Parathyroid adenoma (tissue), 2 donors: ENCODE data around the gene C1orf105.
A peak's percentile ranks its signal among the peaks of the same experiment; 100 is the strongest.

Experiments
- H2AFZ ChIP-seq: fragments of 300-600 bp; sonication (generic); one replicate; pipeline ENCODE4 v1.7.0; 2017; ENCODE audit warnings: antibody characterized with exemption, mild to moderate bottlenecking
- H3K27ac ChIP-seq: fragments of 300-600 bp; sonication (generic); one replicate; pipeline ENCODE4 v1.7.0; 2017
- H3K27me3 ChIP-seq: fragments of 300-600 bp; sonication (generic); one replicate; pipeline ENCODE4 v1.7.0; 2017; ENCODE audit warnings: low read length; ENCODE audit not compliant: control insufficient read depth, insufficient read depth
- H3K36me3 ChIP-seq: fragments of 300-600 bp; sonication (generic); one replicate; pipeline ENCODE4 v1.7.0; 2017; ENCODE audit warnings: low read length; ENCODE audit not compliant: control insufficient read depth, insufficient read depth
- H3K4me1 ChIP-seq: fragments of 300-600 bp; sonication (generic); one replicate; pipeline ENCODE4 v1.7.0; 2017; ENCODE audit warnings: control low read depth
- H3K4me2 ChIP-seq: fragments of 300-600 bp; sonication (generic); one replicate; pipeline ENCODE4 v1.7.0; 2017; ENCODE audit warnings: low read length
- H3K4me3 ChIP-seq: fragments of 300-600 bp; sonication (generic); one replicate; pipeline ENCODE4 v1.7.0; 2017; ENCODE audit warnings: low read depth, low read length
- H3K79me2 ChIP-seq: fragments of 300-600 bp; sonication (generic); one replicate; pipeline ENCODE4 v1.7.0; 2017; ENCODE audit warnings: control low read depth
- H3K9ac ChIP-seq: fragments of 300-600 bp; sonication (generic); one replicate; pipeline ENCODE4 v1.7.0; 2017; ENCODE audit warnings: mild to moderate bottlenecking
- H3K9me3 ChIP-seq: fragments of 300-600 bp; sonication (generic); one replicate; pipeline ENCODE4 v1.7.0; 2017; ENCODE audit warnings: low read length; ENCODE audit not compliant: control insufficient read depth
- CTCF ChIP-seq: fragments of 300-600 bp; sonication (generic); IDR thresholded peaks from one replicate; pipeline ENCODE4 v1.7.0; 2017; ENCODE audit warnings: antibody characterized with exemption, mild to moderate bottlenecking
- donor health status: primary hyperparathyroidism.

Gene C1orf105

GRCh38 chr1:172442404-172442803 is 21.9 kb downstream of the C1orf105 start:
- Histone ChIP-seq H3K36me3 (no peaks in the 10 kb centered on the region), H3K4me3 (no peak overlapping the region)

GRCh38 chr1:172442843-172443565 is 22.5 kb downstream of the C1orf105 start:
- Histone ChIP-seq H3K4me2 (peak overlapping the region; percentile 87), H3K4me3 (peak overlapping the region; percentile 85), H3K4me1 (peaks cover 3% of the 10 kb centered on the region), H3K79me2 (peaks cover 4% of the 10 kb centered on the region), H3K27ac (peak overlapping the region; percentile 27), H3K36me3 (no peaks in the 10 kb centered on the region), H3K9me3 (no peaks in the 10 kb centered on the region), H3K27me3 (no peaks in the 10 kb centered on the region), H3K9ac (no peak overlapping the region), H2AFZ (peak overlapping the region; percentile 77)
- no peak for TF ChIP-seq CTCF

More at GRCh38 chr1:172442404-172442803, 21.9 kb downstream of the C1orf105 start:
- Histone ChIP-seq H3K27ac (no peak overlapping the region), H3K4me1 (peaks cover 3% of the 10 kb centered on the region), H2AFZ (no peak overlapping the region), H3K9ac (no peak overlapping the region), H3K4me2 (no peak overlapping the region), H3K9me3 (no peaks in the 10 kb centered on the region), H3K27me3 (no peaks in the 10 kb centered on the region), H3K79me2 (peaks cover 4% of the 10 kb centered on the region)
- TF ChIP-seq CTCF: no peak

GRCh38 chr1:172443666-172444453 is 23.4 kb downstream of the C1orf105 start, which contains the start of gene PIGC:
TSS of gene PIGC (minus strand) at chr1:172444069. CDS start at chr1:172442622, 1,447 bp downstream.
- TF ChIP-seq CTCF: peak; percentile 79
- H3K4me1 ChIP-seq: peaks cover 3% of the 10 kb centered on the region
- H3K9me3 ChIP-seq: no peaks in the 10 kb centered on the region

GRCh38 chr1:172446547-172446946 is 26.1 kb downstream of the C1orf105 start:
- H3K27ac ChIP-seq: no peak overlapping the region

More at GRCh38 chr1:172443666-172444453, 23.4 kb downstream of the C1orf105 start, which contains the start of gene PIGC:
- Histone ChIP-seq H3K4me3 (peak within 1 kb of the TSS; percentile 85), H3K36me3 (no peaks in the 10 kb centered on the region), H2AFZ (peak within 1 kb of the TSS; percentile 77), H3K79me2 (peaks cover 4% of the 10 kb centered on the region), H3K4me2 (peak within 1 kb of the TSS; percentile 87), H3K9ac (peak within 1 kb of the TSS; percentile 12), H3K27me3 (no peaks in the 10 kb centered on the region), H3K27ac (peak within 1 kb of the TSS; percentile 27)

More at GRCh38 chr1:172446547-172446946, 26.1 kb downstream of the C1orf105 start:
- Histone ChIP-seq H3K79me2 (peaks cover 4% of the 10 kb centered on the region), H3K9me3 (no peaks in the 10 kb centered on the region), H3K4me1 (peaks cover 17% of the 10 kb centered on the region), H3K27me3 (no peaks in the 10 kb centered on the region), H3K36me3 (no peaks in the 10 kb centered on the region), H3K4me2 (no peak overlapping the region), H2AFZ (no peak overlapping the region), H3K9ac (no peak overlapping the region), H3K4me3 (no peak overlapping the region)
- no peak for TF ChIP-seq CTCF
